Panc1 (cell line): ENCODE data around the gene STAT3.

Experiments used
- POLR2AphosphoS5 ChIP-seq: IDR thresholded peaks from 2 replicates; pipeline ENCODE4 v1.6.1; 2012; ENCODE audit warnings: mild to moderate bottlenecking, low read depth, low read length, moderate library complexity
- TF ChIP-seq, protein P1 (sequence below): fragments of 450-650 bp; IDR thresholded peaks from 2 replicates; pipeline ENCODE4 v1.5.1; 2017; ENCODE audit warnings: mild to moderate bottlenecking

DNA sequence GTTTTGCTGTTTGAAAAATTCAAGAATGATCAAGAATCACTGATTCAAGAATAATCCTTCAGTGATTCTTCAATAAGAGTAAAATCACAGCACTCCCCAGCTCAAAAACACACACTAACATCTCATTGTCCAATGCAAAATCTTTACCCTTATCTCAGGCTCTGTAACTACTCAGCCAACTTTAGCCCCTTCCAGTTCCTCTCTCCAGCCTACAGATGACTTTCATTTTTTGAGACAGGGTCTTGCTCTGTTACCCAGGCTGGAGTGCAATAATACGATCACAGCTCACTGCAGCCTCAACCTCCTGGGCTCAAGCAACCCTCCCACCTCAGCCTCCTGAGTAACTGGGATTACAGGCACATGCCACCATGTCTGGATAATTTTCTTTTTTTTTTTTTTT is 25.0 kb downstream of the STAT3 start:
- TF ChIP-seq POLR2AphosphoS5, result no peak
- TF ChIP-seq, protein P1, sequence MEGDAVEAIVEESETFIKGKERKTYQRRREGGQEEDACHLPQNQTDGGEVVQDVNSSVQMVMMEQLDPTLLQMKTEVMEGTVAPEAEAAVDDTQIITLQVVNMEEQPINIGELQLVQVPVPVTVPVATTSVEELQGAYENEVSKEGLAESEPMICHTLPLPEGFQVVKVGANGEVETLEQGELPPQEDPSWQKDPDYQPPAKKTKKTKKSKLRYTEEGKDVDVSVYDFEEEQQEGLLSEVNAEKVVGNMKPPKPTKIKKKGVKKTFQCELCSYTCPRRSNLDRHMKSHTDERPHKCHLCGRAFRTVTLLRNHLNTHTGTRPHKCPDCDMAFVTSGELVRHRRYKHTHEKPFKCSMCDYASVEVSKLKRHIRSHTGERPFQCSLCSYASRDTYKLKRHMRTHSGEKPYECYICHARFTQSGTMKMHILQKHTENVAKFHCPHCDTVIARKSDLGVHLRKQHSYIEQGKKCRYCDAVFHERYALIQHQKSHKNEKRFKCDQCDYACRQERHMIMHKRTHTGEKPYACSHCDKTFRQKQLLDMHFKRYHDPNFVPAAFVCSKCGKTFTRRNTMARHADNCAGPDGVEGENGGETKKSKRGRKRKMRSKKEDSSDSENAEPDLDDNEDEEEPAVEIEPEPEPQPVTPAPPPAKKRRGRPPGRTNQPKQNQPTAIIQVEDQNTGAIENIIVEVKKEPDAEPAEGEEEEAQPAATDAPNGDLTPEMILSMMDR, result no peak
